ENCODE results near the gene MRPS6. TPM values are rescaled to one million over a fixed set of nuclear protein-coding genes. Genes with fewer than 3 reads are reported as not detected.

The MRPS6 gene
- total and polyA plus RNA-seq, 10 of the 15 experiments (the other 5 are each of a cell fraction or from before 2014, with no cell fraction given): 32.5 to 232 (median 90.3) TPM

DNA sequence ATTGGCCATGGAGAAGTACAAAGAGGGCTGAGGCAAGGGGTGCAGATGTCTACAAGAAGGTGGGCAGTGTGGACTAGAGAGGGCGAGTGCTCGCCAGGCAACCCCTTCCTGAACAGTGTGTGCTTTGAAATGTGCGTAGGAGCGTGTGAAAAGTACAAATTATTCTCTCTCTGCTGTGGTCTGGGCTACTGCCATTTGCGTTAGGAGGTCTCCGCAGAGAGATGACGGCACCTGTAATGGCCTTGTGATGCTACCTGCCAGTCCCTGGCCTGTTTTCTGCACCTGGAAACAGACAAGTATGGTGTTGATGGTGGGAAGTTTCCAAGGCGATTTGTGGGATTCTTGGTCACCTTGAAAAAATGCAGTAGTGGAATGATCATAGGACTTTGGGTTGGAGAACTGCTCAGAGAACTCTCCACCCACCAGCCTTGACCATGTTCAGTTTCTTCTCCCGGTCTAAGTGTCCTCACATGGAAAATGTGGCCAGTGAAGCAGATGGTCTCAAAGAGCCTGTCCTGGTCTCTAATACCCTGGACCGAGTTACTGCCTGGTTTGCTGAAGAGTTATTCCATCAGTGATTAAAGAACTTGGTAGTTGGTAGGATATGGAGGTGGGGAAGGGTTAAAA lies 74.5 kb downstream of the MRPS6 start:
- Histone ChIP-seq H3K4me3 (no peak overlapping the region), H4K20me1 (ENCODE audit: control insufficient read depth, insufficient read depth) (no peaks in the 10 kb centered on the region), H3K27me3 (replicated peaks in 1 of 2; ENCODE audit: control insufficient read depth in 2 of 2, insufficient read depth in 2 of 2, low read length in 1 of 2) (no peaks in the 10 kb centered on the region), H2AFZ (ENCODE audit: control insufficient read depth, low read depth, low read length) (no peak overlapping the region), H3K4me2 (ENCODE audit: control insufficient read depth, insufficient read depth) (no peak overlapping the region), H3K9me3 (replicated peaks; ENCODE audit: control insufficient read depth, insufficient read depth, low read length) (no peaks in the 10 kb centered on the region; the same call in 2 of the 3 replicates), H3K4me1 (ENCODE audit: control insufficient read depth, insufficient read depth, low read length) (no peaks in the 10 kb centered on the region), H3K27ac (ENCODE audit: control insufficient read depth, insufficient read depth) (no peak overlapping the region), H3K9ac (ENCODE audit: control insufficient read depth, insufficient read depth, low read length) (no peak overlapping the region), H3K36me3 (ENCODE audit: control insufficient read depth in 2 of 2, insufficient read depth in 2 of 2, low read length in 1 of 2) (peaks cover 6 to 11% of the 10 kb centered on the region in 2 experiments), H3K79me2 (ENCODE audit: control insufficient read depth, insufficient read depth, low read length) (no peaks in the 10 kb centered on the region; the same call in 1 of the 2 replicates)
- in situ Hi-C loops (cut with MboI) (no loop called here), intact Hi-C loops (cut with micrococcal nuclease; ENCODE audit: unreplicated experiment) (no loop called here)
- CTCF ChIA-PET: no interaction called here
- RAD21 ChIA-PET (ENCODE audit: unreplicated experiment): no interaction called here
- ATAC-seq (no peak), DNase-seq (ENCODE audit: low read depth, low spot score) (no peak), FAIRE-seq (no peak)
- POLR2A ChIA-PET: no interaction called here
- 97% methylated on average over 10 of the region's 10 CpGs for WGBS (ENCODE audit: insufficient coverage, insufficient replicate concordance, low lambda C conversion rate, missing lambda C conversion rate)
- SMC1A ChIA-PET (ENCODE audit: uncharacterized antibody, unreplicated experiment): no interaction called here
- TSS peak; percentile 26 for BruUV-seq (replicated peaks)
- TF ChIP-seq NR2C1 (IDR thresholded peaks at IDR 0.05): no peak

DNA sequence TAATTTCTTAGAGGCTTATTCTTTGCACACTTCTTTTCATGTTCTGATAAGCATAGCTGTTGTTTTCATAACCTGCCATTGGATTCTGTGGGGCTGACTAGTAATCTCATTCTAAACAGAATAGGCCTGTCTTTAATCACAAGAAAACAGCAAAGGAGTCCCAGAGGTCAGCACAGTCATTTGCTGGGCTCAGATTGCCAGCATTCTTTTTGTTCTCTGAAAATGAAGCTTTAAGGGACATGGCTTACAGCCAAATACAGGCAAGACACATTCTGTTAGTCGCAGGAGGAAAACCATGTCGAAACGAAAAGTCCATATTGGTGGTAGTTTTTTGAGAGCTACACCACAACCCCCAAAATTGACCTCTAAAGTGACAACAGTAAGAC lies 75.0 kb downstream of the MRPS6 start:
- SMC1A ChIA-PET (ENCODE audit: uncharacterized antibody, unreplicated experiment): interaction anchor here (1.3 kb wide), 1 partner anchor 14 kb away, joined by 3 read pairs; no protein-coding TSS in a partner anchor
- 100% methylated on average over 3 of the region's 3 CpGs for WGBS (ENCODE audit: insufficient coverage, insufficient replicate concordance, low lambda C conversion rate, missing lambda C conversion rate)
- CTCF ChIA-PET: interaction anchor here (1.5 kb wide), 1 partner anchor 199 kb away, joined by 3 read pairs; no protein-coding TSS in a partner anchor
- TF ChIP-seq SUZ12 (IDR thresholded peaks at IDR 0.05; ENCODE audit: unreplicated experiment) (no peak), NFYB (IDR thresholded peaks at IDR 0.05; ENCODE audit: insufficient read depth, low read depth, low read length) (no peak), ASH2L (IDR thresholded peaks at IDR 0.05; ENCODE audit: borderline replicate concordance, low read depth) (no peak), RCOR1 (conservative IDR thresholded peaks at IDR 0.05; ENCODE audit: low read depth, low read length) (no peak), TCF12 (IDR thresholded peaks at IDR 0.05; ENCODE audit: low read depth, low read length) (no peak)
- TF ChIP-seq, protein P1, sequence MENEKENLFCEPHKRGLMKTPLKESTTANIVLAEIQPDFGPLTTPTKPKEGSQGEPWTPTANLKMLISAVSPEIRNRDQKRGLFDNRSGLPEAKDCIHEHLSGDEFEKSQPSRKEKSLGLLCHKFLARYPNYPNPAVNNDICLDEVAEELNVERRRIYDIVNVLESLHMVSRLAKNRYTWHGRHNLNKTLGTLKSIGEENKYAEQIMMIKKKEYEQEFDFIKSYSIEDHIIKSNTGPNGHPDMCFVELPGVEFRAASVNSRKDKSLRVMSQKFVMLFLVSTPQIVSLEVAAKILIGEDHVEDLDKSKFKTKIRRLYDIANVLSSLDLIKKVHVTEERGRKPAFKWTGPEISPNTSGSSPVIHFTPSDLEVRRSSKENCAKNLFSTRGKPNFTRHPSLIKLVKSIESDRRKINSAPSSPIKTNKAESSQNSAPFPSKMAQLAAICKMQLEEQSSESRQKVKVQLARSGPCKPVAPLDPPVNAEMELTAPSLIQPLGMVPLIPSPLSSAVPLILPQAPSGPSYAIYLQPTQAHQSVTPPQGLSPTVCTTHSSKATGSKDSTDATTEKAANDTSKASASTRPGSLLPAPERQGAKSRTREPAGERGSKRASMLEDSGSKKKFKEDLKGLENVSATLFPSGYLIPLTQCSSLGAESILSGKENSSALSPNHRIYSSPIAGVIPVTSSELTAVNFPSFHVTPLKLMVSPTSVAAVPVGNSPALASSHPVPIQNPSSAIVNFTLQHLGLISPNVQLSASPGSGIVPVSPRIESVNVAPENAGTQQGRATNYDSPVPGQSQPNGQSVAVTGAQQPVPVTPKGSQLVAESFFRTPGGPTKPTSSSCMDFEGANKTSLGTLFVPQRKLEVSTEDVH (IDR thresholded peaks at IDR 0.05; ENCODE audit: low read depth, partially characterized antibody): no peak
- TF ChIP-seq, protein P2, sequence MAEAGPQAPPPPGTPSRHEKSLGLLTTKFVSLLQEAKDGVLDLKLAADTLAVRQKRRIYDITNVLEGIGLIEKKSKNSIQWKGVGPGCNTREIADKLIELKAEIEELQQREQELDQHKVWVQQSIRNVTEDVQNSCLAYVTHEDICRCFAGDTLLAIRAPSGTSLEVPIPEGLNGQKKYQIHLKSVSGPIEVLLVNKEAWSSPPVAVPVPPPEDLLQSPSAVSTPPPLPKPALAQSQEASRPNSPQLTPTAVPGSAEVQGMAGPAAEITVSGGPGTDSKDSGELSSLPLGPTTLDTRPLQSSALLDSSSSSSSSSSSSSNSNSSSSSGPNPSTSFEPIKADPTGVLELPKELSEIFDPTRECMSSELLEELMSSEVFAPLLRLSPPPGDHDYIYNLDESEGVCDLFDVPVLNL (IDR thresholded peaks at IDR 0.05; ENCODE audit: low read depth, low read length): no peak
- TF ChIP-seq, protein P3, sequence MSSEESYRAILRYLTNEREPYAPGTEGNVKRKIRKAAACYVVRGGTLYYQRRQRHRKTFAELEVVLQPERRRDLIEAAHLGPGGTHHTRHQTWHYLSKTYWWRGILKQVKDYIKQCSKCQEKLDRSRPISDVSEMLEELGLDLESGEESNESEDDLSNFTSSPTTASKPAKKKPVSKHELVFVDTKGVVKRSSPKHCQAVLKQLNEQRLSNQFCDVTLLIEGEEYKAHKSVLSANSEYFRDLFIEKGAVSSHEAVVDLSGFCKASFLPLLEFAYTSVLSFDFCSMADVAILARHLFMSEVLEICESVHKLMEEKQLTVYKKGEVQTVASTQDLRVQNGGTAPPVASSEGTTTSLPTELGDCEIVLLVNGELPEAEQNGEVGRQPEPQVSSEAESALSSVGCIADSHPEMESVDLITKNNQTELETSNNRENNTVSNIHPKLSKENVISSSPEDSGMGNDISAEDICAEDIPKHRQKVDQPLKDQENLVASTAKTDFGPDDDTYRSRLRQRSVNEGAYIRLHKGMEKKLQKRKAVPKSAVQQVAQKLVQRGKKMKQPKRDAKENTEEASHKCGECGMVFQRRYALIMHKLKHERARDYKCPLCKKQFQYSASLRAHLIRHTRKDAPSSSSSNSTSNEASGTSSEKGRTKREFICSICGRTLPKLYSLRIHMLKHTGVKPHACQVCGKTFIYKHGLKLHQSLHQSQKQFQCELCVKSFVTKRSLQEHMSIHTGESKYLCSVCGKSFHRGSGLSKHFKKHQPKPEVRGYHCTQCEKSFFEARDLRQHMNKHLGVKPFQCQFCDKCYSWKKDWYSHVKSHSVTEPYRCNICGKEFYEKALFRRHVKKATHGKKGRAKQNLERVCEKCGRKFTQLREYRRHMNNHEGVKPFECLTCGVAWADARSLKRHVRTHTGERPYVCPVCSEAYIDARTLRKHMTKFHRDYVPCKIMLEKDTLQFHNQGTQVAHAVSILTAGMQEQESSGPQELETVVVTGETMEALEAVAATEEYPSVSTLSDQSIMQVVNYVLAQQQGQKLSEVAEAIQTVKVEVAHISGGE (CRISPR knock-in tag; IDR thresholded peaks at IDR 0.05): no peak

More for the DNA sequence above, 75.0 kb downstream of the MRPS6 start:
- no peaks in the 10 kb centered on the region for H3K4me1 ChIP-seq (ENCODE audit: control insufficient read depth, insufficient read depth, low read length)
- no peaks in the 10 kb centered on the region for H4K20me1 ChIP-seq (ENCODE audit: control insufficient read depth, insufficient read depth)
- H2AFZ ChIP-seq (ENCODE audit: control insufficient read depth, low read depth, low read length): no peak overlapping the region
- FAIRE-seq (no peak), DNase-seq (ENCODE audit: low read depth, low spot score) (no peak), ATAC-seq (no peak)
- intact Hi-C loops (cut with micrococcal nuclease; ENCODE audit: unreplicated experiment) (no loop called here), in situ Hi-C loops (cut with MboI) (no loop called here)
- ChIA-PET POLR2A (no interaction called here), RAD21 (ENCODE audit: unreplicated experiment) (no interaction called here)
- no TSS peak for BruUV-seq (replicated peaks)
- H3K9me3 ChIP-seq (replicated peaks; ENCODE audit: control insufficient read depth, insufficient read depth, low read length): no peaks in the 10 kb centered on the region; the same call in 2 of the 3 replicates
- peaks cover 2 to 6% of the 10 kb centered on the region in 2 experiments; a peak in 2 of 4 replicates for H3K36me3 ChIP-seq (ENCODE audit: control insufficient read depth in 2 of 2, insufficient read depth in 2 of 2, low read length in 1 of 2)
- no peaks in the 10 kb centered on the region for H3K27me3 ChIP-seq (replicated peaks in 1 of 2; ENCODE audit: control insufficient read depth in 2 of 2, insufficient read depth in 2 of 2, low read length in 1 of 2)
- no peak overlapping the region for H3K9ac ChIP-seq (ENCODE audit: control insufficient read depth, insufficient read depth, low read length)
- no peaks in the 10 kb centered on the region for H3K79me2 ChIP-seq (ENCODE audit: control insufficient read depth, insufficient read depth, low read length)
- H3K27ac ChIP-seq (ENCODE audit: control insufficient read depth, insufficient read depth): no peak overlapping the region
- H3K4me2 ChIP-seq (ENCODE audit: control insufficient read depth, insufficient read depth): no peak overlapping the region
- no peak overlapping the region for H3K4me3 ChIP-seq

Measured in GM12878 (cell line).